Colonic mucosa (tissue), 4 donors: ENCODE data around the gene NDST4. TPM values are rescaled to one million over a fixed set of nuclear protein-coding genes. Genes with fewer than 3 reads are reported as not detected.

Experiments used
- DNase-seq: peaks from one replicate; pipeline ENCODE4 v3.0.0-alpha.2; 2020
- H3K27ac ChIP-seq: fragments of 200-600 bp; one replicate; pipeline ENCODE4 v1.8.0; 2021
- H3K27me3 ChIP-seq: fragments of 200-600 bp; one replicate; pipeline ENCODE4 v1.8.0; 2021
- H3K36me3 ChIP-seq: fragments of 200-600 bp; one replicate; pipeline ENCODE4 v1.8.0; 2021
- H3K4me1 ChIP-seq: fragments of 200-600 bp; one replicate; pipeline ENCODE4 v1.8.0; 2021; ENCODE audit warnings: mild to moderate bottlenecking
- H3K4me3 ChIP-seq: fragments of 200-600 bp; one replicate; pipeline ENCODE4 v1.8.0; 2021
- H3K9ac ChIP-seq, 2 donors: one replicate each; pipeline ENCODE4 v1.7.0; 2013; ENCODE audit warnings: control low read depth in 2 of 2, low read depth in 2 of 2, low read length in 2 of 2
- H3K9me3 ChIP-seq: fragments of 200-600 bp; one replicate; pipeline ENCODE4 v1.8.0; 2021
- intact Hi-C: fragments of 100-400 bp; cut with DNase I; formaldehyde crosslinking; loops from one replicate; pipeline ENCODE4 v1.14.1; 2022
- total RNA-seq, 2 donors: library from RNA; stranded (reverse); fragmentation: NEBNext Ultra II Directional in 1 of 2; extraction: Animal tissue kit (Norgen Biotek cat#: 25700) in 1 of 2; gene quantifications; one replicate each; pipeline ENCODE4 v1.2.1, GENCODE V29; 2021
- TF ChIP-seq, protein P1 (sequence below): fragments of 200-600 bp; IDR thresholded peaks from one replicate; pipeline ENCODE4 v1.8.0; 2022; ENCODE audit warnings: antibody characterized with exemption, mild to moderate bottlenecking
- donor health status: healthy.
- donor health status: DM: no; HTN: no; CAD: no.
- donor health status: DM: no; HTN: no; CAD: no.

NDST4 gene
- total RNA-seq, 2 donors from 2014 or later = 0.13 to 0.20 TPM

DNA sequence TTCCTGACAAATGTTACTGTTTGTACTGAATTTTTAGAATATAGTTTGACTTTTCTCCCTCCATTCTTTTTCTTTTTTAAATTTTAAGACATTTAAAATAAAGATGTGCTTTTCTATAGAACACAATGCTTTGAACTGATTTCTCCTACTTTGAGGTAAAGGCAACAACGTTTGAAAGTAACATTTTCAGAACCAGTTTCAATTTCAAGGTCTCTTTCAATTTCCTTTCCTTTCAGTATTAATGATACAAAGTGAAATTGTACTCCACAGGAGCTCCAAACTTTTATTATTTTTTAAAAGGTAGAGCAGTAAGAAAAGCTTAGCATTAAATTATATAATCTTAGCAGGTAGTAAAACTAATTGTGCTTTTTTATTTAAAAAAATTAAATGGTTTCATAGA is 54.9 kb downstream of the NDST4 start:
- intact Hi-C loops = no loop called here
- no peak for DNase-seq
- Histone ChIP-seq H3K27ac (no peak overlapping the region), H3K4me1 (no peaks in the 10 kb centered on the region), H3K9ac (no peak overlapping the region), H3K4me3 (no peak overlapping the region), H3K27me3 (no peaks in the 10 kb centered on the region), H3K36me3 (no peaks in the 10 kb centered on the region), H3K9me3 (no peaks in the 10 kb centered on the region)
- TF ChIP-seq, protein P1, sequence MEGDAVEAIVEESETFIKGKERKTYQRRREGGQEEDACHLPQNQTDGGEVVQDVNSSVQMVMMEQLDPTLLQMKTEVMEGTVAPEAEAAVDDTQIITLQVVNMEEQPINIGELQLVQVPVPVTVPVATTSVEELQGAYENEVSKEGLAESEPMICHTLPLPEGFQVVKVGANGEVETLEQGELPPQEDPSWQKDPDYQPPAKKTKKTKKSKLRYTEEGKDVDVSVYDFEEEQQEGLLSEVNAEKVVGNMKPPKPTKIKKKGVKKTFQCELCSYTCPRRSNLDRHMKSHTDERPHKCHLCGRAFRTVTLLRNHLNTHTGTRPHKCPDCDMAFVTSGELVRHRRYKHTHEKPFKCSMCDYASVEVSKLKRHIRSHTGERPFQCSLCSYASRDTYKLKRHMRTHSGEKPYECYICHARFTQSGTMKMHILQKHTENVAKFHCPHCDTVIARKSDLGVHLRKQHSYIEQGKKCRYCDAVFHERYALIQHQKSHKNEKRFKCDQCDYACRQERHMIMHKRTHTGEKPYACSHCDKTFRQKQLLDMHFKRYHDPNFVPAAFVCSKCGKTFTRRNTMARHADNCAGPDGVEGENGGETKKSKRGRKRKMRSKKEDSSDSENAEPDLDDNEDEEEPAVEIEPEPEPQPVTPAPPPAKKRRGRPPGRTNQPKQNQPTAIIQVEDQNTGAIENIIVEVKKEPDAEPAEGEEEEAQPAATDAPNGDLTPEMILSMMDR = no peak

DNA sequence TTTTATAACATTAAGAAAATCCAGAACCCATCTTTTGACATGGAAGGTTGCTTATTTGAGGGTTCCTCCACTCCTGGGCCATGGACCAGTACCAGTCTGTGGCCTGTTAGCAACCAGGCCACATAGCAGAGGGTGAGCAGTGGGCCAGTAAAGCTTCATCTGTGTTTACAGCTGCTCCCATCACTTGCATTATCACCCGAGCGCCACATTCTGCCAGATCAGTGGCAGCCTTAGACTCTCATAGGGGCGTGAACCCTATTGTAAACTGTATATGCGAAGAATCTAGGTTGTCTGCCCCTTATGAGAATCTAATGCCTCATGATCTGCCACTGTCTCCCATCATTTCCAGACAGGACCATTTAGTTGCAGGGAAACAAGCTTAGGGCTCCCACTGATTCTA is 58.6 kb downstream of the NDST4 start:
- Histone ChIP-seq H3K9me3 (no peaks in the 10 kb centered on the region), H3K27me3 (no peaks in the 10 kb centered on the region), H3K27ac (no peak overlapping the region), H3K4me1 (no peaks in the 10 kb centered on the region), H3K9ac (no peak overlapping the region), H3K4me3 (no peak overlapping the region), H3K36me3 (no peaks in the 10 kb centered on the region)
- no peak for DNase-seq
- intact Hi-C loops = no loop called here
- TF ChIP-seq, protein P1 = no peak

DNA sequence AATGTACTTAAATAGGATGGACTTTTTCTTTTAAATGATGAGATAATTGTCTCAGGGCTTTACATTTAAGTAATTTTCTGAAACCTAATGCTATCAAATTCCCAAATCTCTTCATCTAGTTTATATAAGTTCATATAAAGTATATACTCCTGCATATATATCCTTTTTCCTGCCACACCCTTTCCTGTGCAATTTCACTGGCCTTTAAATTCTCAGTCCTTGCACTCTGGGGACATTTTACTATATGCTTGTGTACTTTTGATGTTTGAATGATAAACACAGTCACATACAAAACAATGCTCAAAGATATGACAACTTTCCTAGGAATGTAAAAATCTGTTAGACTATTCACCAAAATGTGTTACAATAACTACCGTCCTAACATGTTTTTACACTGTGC is 60.1 kb downstream of the NDST4 start:
- intact Hi-C loops = no loop called here
- Histone ChIP-seq H3K4me3 (no peak overlapping the region), H3K36me3 (no peaks in the 10 kb centered on the region), H3K4me1 (no peaks in the 10 kb centered on the region), H3K27me3 (no peaks in the 10 kb centered on the region), H3K9ac (no peak overlapping the region), H3K27ac (no peak overlapping the region), H3K9me3 (no peaks in the 10 kb centered on the region)
- no peak for DNase-seq
- TF ChIP-seq, protein P1 = no peak

DNA sequence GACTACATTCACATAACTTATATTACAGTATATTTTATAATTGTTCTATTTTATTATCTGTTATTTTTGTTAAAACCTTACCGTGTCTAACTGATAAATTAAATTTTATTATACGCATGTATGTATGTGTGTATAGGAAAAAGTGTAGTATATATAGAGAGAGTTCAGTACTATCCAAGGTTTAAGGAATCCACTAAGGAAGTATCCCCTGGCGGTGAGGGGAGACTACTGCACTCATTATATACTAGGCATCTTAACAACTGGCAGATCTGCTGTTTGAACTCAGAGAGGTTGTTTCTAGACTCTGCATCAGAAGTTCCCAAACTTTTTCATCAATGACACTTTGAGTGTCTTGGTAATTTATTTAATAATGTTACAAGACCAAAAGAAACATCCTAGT is 70.9 kb downstream of the NDST4 start:
- TF ChIP-seq, protein P1 = no peak

DNA sequence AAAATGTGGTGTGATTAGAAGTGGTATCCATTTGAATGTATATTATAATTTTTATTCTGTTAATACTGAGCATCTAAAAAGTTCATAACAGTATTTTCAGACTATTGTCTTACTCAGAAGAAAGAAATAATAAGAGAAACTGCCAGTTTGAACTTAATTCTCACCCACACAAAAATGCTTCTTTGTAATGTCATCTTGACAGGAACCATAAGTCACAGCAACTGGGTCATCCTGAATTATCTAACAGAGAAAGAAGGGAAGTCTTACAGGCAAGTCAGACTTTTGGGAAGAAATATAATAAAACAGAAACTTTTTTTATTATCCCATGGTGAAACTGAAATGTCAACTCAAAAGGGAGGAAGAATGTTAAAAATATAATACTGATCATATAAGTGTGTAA is 83.1 kb downstream of the NDST4 start:
- Histone ChIP-seq H3K27ac (no peak overlapping the region), H3K9me3 (no peaks in the 10 kb centered on the region), H3K4me3 (no peak overlapping the region), H3K27me3 (no peaks in the 10 kb centered on the region), H3K36me3 (no peaks in the 10 kb centered on the region), H3K9ac (no peak overlapping the region), H3K4me1 (no peaks in the 10 kb centered on the region)
- TF ChIP-seq, protein P1 = no peak
- DNase-seq = no peak
- intact Hi-C loops = no loop called here

More for the DNA sequence above, 70.9 kb downstream of the NDST4 start:
- Histone ChIP-seq H3K4me3 (no peak overlapping the region), H3K4me1 (no peaks in the 10 kb centered on the region), H3K27me3 (no peaks in the 10 kb centered on the region), H3K9me3 (no peaks in the 10 kb centered on the region), H3K9ac (no peak overlapping the region), H3K27ac (no peak overlapping the region), H3K36me3 (no peaks in the 10 kb centered on the region)
- no peak for DNase-seq
- intact Hi-C loops = no loop called here
